ENCODE data around the gene PPP1R37. TPM values are rescaled to one million over a fixed set of nuclear protein-coding genes. Genes with fewer than 3 reads are reported as not detected.

The PPP1R37 gene
- total RNA-seq, 1 donor: 53.6 TPM

- Histone ChIP-seq H3K27me3 (ENCODE audit: insufficient read depth, low read length) (no peaks in the 10 kb centered on the region), H3K4me3 (ENCODE audit: insufficient read depth, low read length) (no peak overlapping the region), H3K79me2 (ENCODE audit: insufficient read depth, low read length) (peaks cover 95% of the 10 kb centered on the region), H2AFZ (ENCODE audit: low read length) (no peak overlapping the region), H3K36me3 (ENCODE audit: insufficient read depth, low read length) (no peaks in the 10 kb centered on the region), H3K4me2 (ENCODE audit: insufficient read depth, low read length) (no peak overlapping the region), H3K4me1 (ENCODE audit: insufficient read depth, low read length) (peaks cover 8% of the 10 kb centered on the region), H4K20me1 (ENCODE audit: insufficient read depth, low read length) (peaks cover 78% of the 10 kb centered on the region), H3K27ac (ENCODE audit: low read depth, low read length) (no peak overlapping the region), H3K9me3 (ENCODE audit: low read depth, low read length) (no peaks in the 10 kb centered on the region)
- no peak for DNase-seq (ENCODE audit: insufficient read length, low spot score, missing footprints)
- no peak for TF ChIP-seq CTCF (IDR thresholded peaks at IDR 0.05; ENCODE audit: extremely low read depth, low read depth, low read length)
These were observed 21.1 kb downstream of the PPP1R37 start for GRCh38 chr19:45114116-45114515.

GRCh38 chr19:45115809-45116615, 23.0 kb downstream of the PPP1R37 start:
- DNase-seq (ENCODE audit: insufficient read length, low spot score, missing footprints): no peak
- H3K27ac ChIP-seq (ENCODE audit: low read depth, low read length): no peak overlapping the region
- TF ChIP-seq CTCF (IDR thresholded peaks at IDR 0.05; ENCODE audit: extremely low read depth, low read depth, low read length): no peak
- no peak overlapping the region for H3K4me2 ChIP-seq (ENCODE audit: insufficient read depth, low read length)
- peaks cover 8% of the 10 kb centered on the region for H3K4me1 ChIP-seq (ENCODE audit: insufficient read depth, low read length)
- peaks cover 93% of the 10 kb centered on the region for H3K79me2 ChIP-seq (ENCODE audit: insufficient read depth, low read length)
- no peaks in the 10 kb centered on the region for H3K9me3 ChIP-seq (ENCODE audit: low read depth, low read length)
- H4K20me1 ChIP-seq (ENCODE audit: insufficient read depth, low read length): peaks cover 72% of the 10 kb centered on the region
- H3K27me3 ChIP-seq (ENCODE audit: insufficient read depth, low read length): no peaks in the 10 kb centered on the region
- H2AFZ ChIP-seq (ENCODE audit: low read length): no peak overlapping the region
- no peak overlapping the region for H3K4me3 ChIP-seq (ENCODE audit: insufficient read depth, low read length)
- no peaks in the 10 kb centered on the region for H3K36me3 ChIP-seq (ENCODE audit: insufficient read depth, low read length)

GRCh38 chr19:45117167-45117594, 24.2 kb downstream of the PPP1R37 start:
- no peak for TF ChIP-seq CTCF (IDR thresholded peaks at IDR 0.05; ENCODE audit: extremely low read depth, low read depth, low read length)
- Histone ChIP-seq H3K79me2 (ENCODE audit: insufficient read depth, low read length) (peaks cover 94% of the 10 kb centered on the region), H4K20me1 (ENCODE audit: insufficient read depth, low read length) (peaks cover 79% of the 10 kb centered on the region), H3K4me3 (ENCODE audit: insufficient read depth, low read length) (no peak overlapping the region), H3K27me3 (ENCODE audit: insufficient read depth, low read length) (no peaks in the 10 kb centered on the region), H3K27ac (ENCODE audit: low read depth, low read length) (no peak overlapping the region), H3K36me3 (ENCODE audit: insufficient read depth, low read length) (no peaks in the 10 kb centered on the region), H3K4me1 (ENCODE audit: insufficient read depth, low read length) (peaks cover 8% of the 10 kb centered on the region), H2AFZ (ENCODE audit: low read length) (no peak overlapping the region), H3K4me2 (ENCODE audit: insufficient read depth, low read length) (no peak overlapping the region), H3K9me3 (ENCODE audit: low read depth, low read length) (no peaks in the 10 kb centered on the region)
- no peak for DNase-seq (ENCODE audit: insufficient read length, low spot score, missing footprints)

- Histone ChIP-seq H3K4me2 (ENCODE audit: insufficient read depth, low read length) (no peak overlapping the region), H3K4me3 (ENCODE audit: insufficient read depth, low read length) (no peak overlapping the region), H4K20me1 (ENCODE audit: insufficient read depth, low read length) (peaks cover 82% of the 10 kb centered on the region), H2AFZ (ENCODE audit: low read length) (no peak overlapping the region), H3K36me3 (ENCODE audit: insufficient read depth, low read length) (no peaks in the 10 kb centered on the region), H3K27ac (ENCODE audit: low read depth, low read length) (no peak overlapping the region), H3K9me3 (ENCODE audit: low read depth, low read length) (no peaks in the 10 kb centered on the region), H3K4me1 (ENCODE audit: insufficient read depth, low read length) (peaks cover 8% of the 10 kb centered on the region), H3K79me2 (ENCODE audit: insufficient read depth, low read length) (peaks cover 94% of the 10 kb centered on the region), H3K27me3 (ENCODE audit: insufficient read depth, low read length) (no peaks in the 10 kb centered on the region)
- no peak for TF ChIP-seq CTCF (IDR thresholded peaks at IDR 0.05; ENCODE audit: extremely low read depth, low read depth, low read length)
- no peak for DNase-seq (ENCODE audit: insufficient read length, low spot score, missing footprints)
These were observed 24.7 kb downstream of the PPP1R37 start for GRCh38 chr19:45117671-45118070.

All from osteoblast (primary cell).